PC-9 (cell line): ENCODE results near the gene GANAB.

ENCODE experiments used
- EZH2 ChIP-seq: fragments of 200-600 bp; sonication (generic); IDR thresholded peaks from 2 replicates; pipeline ENCODE4 v1.8.0; 2017; ENCODE audit warnings: antibody characterized with exemption, low read depth
- TF ChIP-seq, protein P1 (sequence below): fragments of 200-600 bp; sonication (generic); conservative IDR thresholded peaks from 2 replicates; pipeline ENCODE4 v1.6.1; 2017; ENCODE audit warnings: mixed run types, antibody characterized with exemption, mild to moderate bottlenecking, moderate library complexity

DNA sequence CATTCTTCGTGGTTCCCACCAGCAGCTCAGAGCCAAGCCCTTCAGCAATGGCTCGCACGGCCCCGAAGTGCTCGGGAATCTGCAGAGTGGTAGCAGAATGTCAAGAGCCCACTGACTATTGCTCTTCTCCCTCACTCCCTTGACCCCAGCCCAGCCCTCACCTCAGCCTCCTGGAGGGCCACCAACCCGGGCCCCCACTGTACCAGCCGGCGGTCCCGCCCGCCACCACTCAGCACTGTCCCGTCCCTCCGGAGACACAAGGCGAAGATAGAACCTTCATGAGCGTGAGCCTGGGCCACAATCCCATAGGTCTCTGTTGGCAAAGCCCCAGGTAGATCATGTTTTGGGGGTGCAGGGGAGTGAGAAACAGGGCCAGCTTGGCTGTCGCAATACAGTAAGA is 40.5 kb downstream of the GANAB start:
- TF ChIP-seq, protein P1, sequence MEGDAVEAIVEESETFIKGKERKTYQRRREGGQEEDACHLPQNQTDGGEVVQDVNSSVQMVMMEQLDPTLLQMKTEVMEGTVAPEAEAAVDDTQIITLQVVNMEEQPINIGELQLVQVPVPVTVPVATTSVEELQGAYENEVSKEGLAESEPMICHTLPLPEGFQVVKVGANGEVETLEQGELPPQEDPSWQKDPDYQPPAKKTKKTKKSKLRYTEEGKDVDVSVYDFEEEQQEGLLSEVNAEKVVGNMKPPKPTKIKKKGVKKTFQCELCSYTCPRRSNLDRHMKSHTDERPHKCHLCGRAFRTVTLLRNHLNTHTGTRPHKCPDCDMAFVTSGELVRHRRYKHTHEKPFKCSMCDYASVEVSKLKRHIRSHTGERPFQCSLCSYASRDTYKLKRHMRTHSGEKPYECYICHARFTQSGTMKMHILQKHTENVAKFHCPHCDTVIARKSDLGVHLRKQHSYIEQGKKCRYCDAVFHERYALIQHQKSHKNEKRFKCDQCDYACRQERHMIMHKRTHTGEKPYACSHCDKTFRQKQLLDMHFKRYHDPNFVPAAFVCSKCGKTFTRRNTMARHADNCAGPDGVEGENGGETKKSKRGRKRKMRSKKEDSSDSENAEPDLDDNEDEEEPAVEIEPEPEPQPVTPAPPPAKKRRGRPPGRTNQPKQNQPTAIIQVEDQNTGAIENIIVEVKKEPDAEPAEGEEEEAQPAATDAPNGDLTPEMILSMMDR: no peak
- no peak for TF ChIP-seq EZH2
